ENCODE data around the gene ZFHX3.

Gene ZFHX3

DNA sequence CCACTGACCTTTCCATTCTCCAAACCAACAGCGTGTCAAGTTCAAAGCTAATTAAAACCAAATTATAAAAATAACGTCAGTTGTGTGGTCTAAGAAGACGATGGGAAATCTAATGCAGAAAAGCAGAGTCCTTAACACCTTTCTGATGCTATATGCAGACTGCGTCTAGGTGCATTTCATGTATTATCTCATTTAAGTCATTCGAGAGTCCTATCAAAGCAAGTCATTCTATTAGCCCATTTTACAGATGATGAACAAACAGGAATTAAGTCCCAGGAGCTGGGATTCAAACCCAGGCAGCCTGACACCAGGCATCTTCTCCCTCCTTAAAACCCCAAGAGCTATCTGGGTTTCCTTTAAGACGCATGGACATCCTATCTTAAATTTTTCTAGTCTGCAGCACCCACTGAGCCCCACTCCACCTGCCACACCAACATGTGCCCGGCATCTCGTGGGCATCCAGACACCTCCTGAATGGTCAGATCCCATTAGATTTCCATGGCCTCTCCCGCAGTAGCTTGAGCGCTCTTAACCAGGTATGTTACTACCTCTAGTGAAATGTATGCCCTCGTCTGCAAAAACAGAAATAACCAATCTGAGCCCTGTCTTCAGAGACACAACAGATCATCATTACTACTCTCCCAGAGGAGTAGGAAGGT is 115.1 kb downstream of the ZFHX3 start:
- H3K9me3 ChIP-seq, result no peaks in the 10 kb centered on the region
- TF ChIP-seq, protein P1, sequence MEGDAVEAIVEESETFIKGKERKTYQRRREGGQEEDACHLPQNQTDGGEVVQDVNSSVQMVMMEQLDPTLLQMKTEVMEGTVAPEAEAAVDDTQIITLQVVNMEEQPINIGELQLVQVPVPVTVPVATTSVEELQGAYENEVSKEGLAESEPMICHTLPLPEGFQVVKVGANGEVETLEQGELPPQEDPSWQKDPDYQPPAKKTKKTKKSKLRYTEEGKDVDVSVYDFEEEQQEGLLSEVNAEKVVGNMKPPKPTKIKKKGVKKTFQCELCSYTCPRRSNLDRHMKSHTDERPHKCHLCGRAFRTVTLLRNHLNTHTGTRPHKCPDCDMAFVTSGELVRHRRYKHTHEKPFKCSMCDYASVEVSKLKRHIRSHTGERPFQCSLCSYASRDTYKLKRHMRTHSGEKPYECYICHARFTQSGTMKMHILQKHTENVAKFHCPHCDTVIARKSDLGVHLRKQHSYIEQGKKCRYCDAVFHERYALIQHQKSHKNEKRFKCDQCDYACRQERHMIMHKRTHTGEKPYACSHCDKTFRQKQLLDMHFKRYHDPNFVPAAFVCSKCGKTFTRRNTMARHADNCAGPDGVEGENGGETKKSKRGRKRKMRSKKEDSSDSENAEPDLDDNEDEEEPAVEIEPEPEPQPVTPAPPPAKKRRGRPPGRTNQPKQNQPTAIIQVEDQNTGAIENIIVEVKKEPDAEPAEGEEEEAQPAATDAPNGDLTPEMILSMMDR (IDR thresholded peaks at IDR 0.05), result no peak
- peaks cover 22 to 33% of the 10 kb centered on the region in 2 experiments for H3K4me1 ChIP-seq (ENCODE audit: control insufficient read depth in 1 of 2, insufficient read depth in 1 of 2, low read depth in 1 of 2, low read length in 1 of 2)
- peak overlapping the region; percentile 89 for H3K27ac ChIP-seq
- no peaks in the 10 kb centered on the region for H3K36me3 ChIP-seq
- no peak overlapping the region for H3K4me3 ChIP-seq (ENCODE audit: low read depth in 1 of 2, low read length in 1 of 2)
- peaks cover 11% of the 10 kb centered on the region for H3K27me3 ChIP-seq

DNA sequence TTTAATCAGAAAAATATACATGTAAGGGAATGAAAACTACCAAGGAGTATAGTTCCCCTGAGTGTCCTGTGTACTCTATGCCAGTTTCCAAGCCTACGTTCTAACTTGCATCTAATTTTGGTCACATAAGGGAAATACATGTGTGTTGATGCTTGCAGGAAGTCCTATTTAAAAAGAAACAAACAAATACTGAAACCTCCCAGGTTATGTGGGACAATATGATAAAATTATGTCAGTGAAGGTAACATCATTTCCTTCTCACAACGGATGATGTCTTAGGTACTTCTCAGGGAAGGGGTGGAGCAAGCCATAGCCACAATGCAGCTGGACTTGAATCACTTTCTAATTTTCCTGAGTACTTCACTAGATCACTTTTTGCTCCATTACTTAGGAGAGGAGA is 115.9 kb downstream of the ZFHX3 start:
- Histone ChIP-seq H3K27ac (peak overlapping the region; percentile 89), H3K36me3 (no peaks in the 10 kb centered on the region), H3K27me3 (peaks cover 6% of the 10 kb centered on the region), H3K4me1 (ENCODE audit: control insufficient read depth in 1 of 2, insufficient read depth in 1 of 2, low read depth in 1 of 2, low read length in 1 of 2) (peaks cover 29 to 40% of the 10 kb centered on the region in 2 experiments), H3K9me3 (no peaks in the 10 kb centered on the region), H3K4me3 (ENCODE audit: low read depth in 1 of 2, low read length in 1 of 2) (peak overlapping the region; percentile 26 to 38)
- TF ChIP-seq, protein P1 (IDR thresholded peaks at IDR 0.05), result no peak

DNA sequence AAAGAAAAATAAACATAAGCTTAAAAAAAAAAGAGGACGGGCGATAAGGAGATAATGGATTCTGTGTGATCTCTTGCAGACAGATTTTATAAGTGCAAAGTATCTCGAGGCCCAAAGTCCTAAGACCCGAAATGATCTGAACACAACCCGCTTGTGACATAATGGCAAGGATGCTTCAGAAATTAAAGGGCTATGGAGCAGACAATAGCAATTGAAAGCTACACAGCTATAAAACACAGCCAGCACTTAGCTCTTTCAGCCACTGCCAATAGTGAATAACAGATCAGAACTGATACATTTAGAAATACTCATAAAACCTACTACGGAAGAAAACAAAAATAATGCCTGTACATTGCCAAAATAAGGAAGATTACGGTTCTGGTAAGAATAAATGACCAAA is 117.5 kb downstream of the ZFHX3 start:
- Histone ChIP-seq H3K36me3 (no peaks in the 10 kb centered on the region), H3K27ac (peak overlapping the region; percentile 89), H3K4me1 (ENCODE audit: control insufficient read depth in 1 of 2, insufficient read depth in 1 of 2, low read depth in 1 of 2, low read length in 1 of 2) (peaks cover 29 to 40% of the 10 kb centered on the region in 2 experiments), H3K4me3 (ENCODE audit: low read depth in 1 of 2, low read length in 1 of 2) (no peak overlapping the region), H3K9me3 (no peaks in the 10 kb centered on the region), H3K27me3 (peaks cover 6% of the 10 kb centered on the region)
- TF ChIP-seq, protein P1 (IDR thresholded peaks at IDR 0.05), result no peak

DNA sequence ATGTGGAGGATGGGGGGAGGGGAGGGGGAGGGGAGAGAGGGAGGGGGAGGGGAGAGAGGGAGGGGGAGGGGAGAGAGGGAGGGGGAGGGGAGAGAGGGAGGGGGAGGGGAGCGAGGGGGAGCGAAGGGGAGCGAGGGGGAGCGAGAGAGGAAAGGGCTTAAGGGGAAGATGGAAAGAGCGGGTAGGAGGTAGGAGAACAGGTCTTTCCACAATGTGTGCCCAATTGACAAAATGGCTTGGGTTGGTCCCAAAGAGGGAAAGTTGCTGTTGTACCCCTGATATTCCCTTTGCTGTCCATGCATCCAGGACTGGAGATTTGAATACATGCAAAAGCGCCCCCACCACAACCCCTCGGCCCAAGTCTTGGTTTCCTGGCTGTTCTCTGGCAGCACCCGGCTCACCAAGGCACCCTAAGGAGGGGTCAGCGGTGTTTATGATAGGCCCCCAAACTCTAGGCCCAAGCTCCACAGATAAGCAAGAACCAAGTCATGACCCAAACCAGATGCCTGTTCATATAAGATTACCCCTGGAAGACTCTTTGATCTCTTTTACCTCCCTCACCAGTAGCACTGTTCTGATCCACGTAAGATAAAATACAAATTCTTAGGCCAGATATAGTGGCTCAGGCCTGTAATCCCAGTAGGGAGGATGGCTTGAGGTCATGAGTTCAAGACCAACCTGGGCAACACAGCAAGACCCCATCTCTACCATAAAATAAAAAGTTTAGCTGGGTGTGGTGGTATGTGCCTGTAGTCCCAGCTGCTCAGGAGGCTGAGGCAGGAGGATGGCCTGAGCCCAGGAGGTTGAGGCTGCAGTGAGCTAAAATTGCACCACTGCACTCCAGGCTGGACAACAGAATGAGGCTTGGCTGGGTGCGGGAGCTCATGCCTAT is 119.6 kb downstream of the ZFHX3 start:
- Histone ChIP-seq H3K27me3 (no peaks in the 10 kb centered on the region), H3K9me3 (no peaks in the 10 kb centered on the region), H3K4me3 (ENCODE audit: low read depth in 1 of 2, low read length in 1 of 2) (no peak overlapping the region), H3K4me1 (ENCODE audit: control insufficient read depth in 1 of 2, insufficient read depth in 1 of 2, low read depth in 1 of 2, low read length in 1 of 2) (peaks cover 29 to 39% of the 10 kb centered on the region in 2 experiments), H3K27ac (no peak overlapping the region), H3K36me3 (no peaks in the 10 kb centered on the region)
- TF ChIP-seq, protein P1 (IDR thresholded peaks at IDR 0.05), result no peak

DNA sequence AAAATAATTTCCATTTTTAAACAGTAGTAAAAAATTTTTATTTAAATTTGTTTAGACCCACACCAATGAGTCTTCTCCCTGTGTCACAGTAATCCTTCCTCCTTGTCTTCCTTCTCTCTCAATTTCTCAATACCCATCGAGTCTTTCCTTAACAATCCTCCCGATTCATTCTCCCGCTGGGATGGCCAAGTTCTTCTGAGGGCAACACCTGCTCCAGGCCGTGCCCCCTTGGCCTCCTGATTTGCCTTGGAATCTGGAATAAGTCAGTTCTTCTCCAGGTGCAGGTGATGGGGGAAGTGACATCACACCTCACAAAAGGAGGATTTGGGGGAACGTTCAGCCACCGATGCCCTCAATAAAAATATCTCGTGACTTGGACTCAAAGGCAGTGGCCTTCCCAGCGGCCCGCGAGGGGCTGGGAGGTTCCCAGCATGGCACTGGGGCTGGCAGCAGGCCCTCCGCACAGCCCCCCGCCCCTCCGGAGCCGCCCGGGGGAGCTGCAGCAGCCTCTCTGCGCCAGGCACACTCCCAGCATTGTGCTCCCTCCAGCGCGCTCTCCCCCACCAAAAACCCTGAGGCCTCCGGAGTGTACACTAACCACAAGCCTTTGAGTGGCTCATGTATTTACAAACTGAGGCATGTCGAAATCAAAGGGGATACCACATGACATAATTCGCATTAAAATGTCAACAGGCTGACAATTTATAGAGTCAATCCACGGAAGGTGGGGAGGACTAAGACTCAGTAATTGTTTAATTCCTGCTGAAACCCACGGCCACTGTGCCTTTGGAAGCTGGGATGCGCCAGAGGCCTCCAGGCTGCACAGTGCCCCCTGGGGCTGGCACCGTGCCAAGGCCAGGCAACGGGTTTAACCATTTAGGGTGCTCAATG is 120.5 kb downstream of the ZFHX3 start:
- H3K4me3 ChIP-seq (ENCODE audit: low read depth in 1 of 2, low read length in 1 of 2), result no peak overlapping the region
- peaks cover 26 to 31% of the 10 kb centered on the region in 2 experiments for H3K4me1 ChIP-seq (ENCODE audit: control insufficient read depth in 1 of 2, insufficient read depth in 1 of 2, low read depth in 1 of 2, low read length in 1 of 2)
- TF ChIP-seq, protein P1 (IDR thresholded peaks at IDR 0.05), result no peak
- H3K36me3 ChIP-seq, result no peaks in the 10 kb centered on the region
- no peaks in the 10 kb centered on the region for H3K9me3 ChIP-seq
- peak overlapping the region; percentile 30 for H3K27ac ChIP-seq
- peaks cover 2% of the 10 kb centered on the region for H3K27me3 ChIP-seq
